ENCODE results near the gene WDPCP.

DNA sequence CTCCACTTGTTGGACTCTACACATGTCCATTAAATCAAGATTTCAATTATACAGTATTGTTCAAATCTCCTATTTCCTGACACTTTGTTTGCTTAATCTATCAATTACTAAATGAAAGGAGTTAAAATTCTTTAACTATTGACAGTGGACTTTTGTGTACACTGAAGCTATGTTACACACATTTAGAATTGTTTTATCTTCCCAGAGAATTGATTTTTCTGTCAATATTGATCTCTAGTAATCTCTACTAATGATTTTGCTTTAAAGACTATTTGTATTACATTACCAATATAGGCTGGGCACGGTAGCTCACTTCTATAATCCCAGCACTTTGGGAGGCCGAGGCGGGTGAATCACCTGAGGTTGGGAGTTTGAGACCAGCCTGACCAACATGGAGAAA lies 215.7 kb downstream of the WDPCP start:
- TF ChIP-seq POLR2AphosphoS5 (IDR thresholded peaks at IDR 0.05) (no peak), POLR2A (IDR thresholded peaks at IDR 0.05) (no peak)
- TF ChIP-seq, protein P1, sequence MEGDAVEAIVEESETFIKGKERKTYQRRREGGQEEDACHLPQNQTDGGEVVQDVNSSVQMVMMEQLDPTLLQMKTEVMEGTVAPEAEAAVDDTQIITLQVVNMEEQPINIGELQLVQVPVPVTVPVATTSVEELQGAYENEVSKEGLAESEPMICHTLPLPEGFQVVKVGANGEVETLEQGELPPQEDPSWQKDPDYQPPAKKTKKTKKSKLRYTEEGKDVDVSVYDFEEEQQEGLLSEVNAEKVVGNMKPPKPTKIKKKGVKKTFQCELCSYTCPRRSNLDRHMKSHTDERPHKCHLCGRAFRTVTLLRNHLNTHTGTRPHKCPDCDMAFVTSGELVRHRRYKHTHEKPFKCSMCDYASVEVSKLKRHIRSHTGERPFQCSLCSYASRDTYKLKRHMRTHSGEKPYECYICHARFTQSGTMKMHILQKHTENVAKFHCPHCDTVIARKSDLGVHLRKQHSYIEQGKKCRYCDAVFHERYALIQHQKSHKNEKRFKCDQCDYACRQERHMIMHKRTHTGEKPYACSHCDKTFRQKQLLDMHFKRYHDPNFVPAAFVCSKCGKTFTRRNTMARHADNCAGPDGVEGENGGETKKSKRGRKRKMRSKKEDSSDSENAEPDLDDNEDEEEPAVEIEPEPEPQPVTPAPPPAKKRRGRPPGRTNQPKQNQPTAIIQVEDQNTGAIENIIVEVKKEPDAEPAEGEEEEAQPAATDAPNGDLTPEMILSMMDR (IDR thresholded peaks at IDR 0.05 in 8 of 11, conservative IDR thresholded peaks at IDR 0.05 in 3 of 11): no peak

Measured in spleen (tissue), 7 donors.